HepG2 (cell line): ENCODE results near the gene POLR1D. TPM values are rescaled to one million over a fixed set of nuclear protein-coding genes. Genes with fewer than 3 reads are reported as not detected.

Source experiments
- ATAC-seq: fragments of 200-7000 bp; cut with Tn5 transposase; 3 replicates; pipeline ENCODE4 v1.9.1; 2020; ENCODE audit warnings: mild to moderate bottlenecking, moderate library complexity
- BruUV-seq: library from RNA; stranded (reverse); fragments of 400-500 nt; replicated peaks from 2 replicates; lab custom pipeline; 2021; lab: Mats Ljungman, UMichigan
- CTCF ChIA-PET: fragments of 300-600 bp; formaldehyde crosslinking; extraction: SDS; loops from one replicate; lab custom pipeline; 2021; ENCODE audit warnings: low total read pairs, inconsistent platforms, low intra/inter-chr PET ratio; lab: Yijun Ruan, JAX
- POLR2A ChIA-PET: fragments of 350-600 bp; sonication (Branson Sonifier 250); formaldehyde crosslinking; loops from one replicate; lab custom pipeline; 2020; ENCODE audit warnings: antibody characterized with exemption, inconsistent platforms; lab: Yijun Ruan, JAX
- DNase-seq: peaks from one replicate; pipeline ENCODE4 v3.0.0-alpha.2; 2015; ENCODE audit warnings: low spot score
- FAIRE-seq: peaks from 3 replicates; lab custom pipeline; 2011; peaks lifted over from hg19 to GRCh38; lab: Jason Lieb, UNC
- H2AFZ ChIP-seq: one replicate; pipeline ENCODE4 v1.6.1; 2011; ENCODE audit warnings: low read length, inconsistent platforms
- H3K27ac ChIP-seq: fragments of 300-600 bp; 3 replicates; pipeline ENCODE4 v1.8.0; 2011; ENCODE audit warnings: mixed run types, mild to moderate bottlenecking, mixed read lengths, low read length, inconsistent platforms; ENCODE audit not compliant: insufficient read depth; ENCODE audit errors: extremely low read length
- H3K27me3 ChIP-seq, 2 experiments: fragments of 200-600 bp in 1 of 2; 2 replicates in 1 of 2; 3 replicates in 1 of 2; pipeline versions ENCODE4 v1.6.0 to v1.8.0; 2011; ENCODE audit warnings: low read length in 2 of 2, mild to moderate bottlenecking in 2 of 2, moderate library complexity in 2 of 2, inconsistent platforms in 1 of 2; ENCODE audit not compliant: insufficient read depth in 2 of 2, control insufficient read depth in 1 of 2
- H3K36me3 ChIP-seq, 2 experiments: fragments of 200-600 bp in 1 of 2; replicated peaks in 1 of 2; 2 replicates in 1 of 2; 3 replicates in 1 of 2; pipeline versions ENCODE4 v1.5.1 to v1.8.0; 2011; ENCODE audit warnings: low read length in 2 of 2, inconsistent platforms in 1 of 2; ENCODE audit not compliant: insufficient read depth in 2 of 2, control insufficient read depth in 1 of 2
- H3K4me1 ChIP-seq: 2 replicates; pipeline ENCODE4 v1.5.1; 2012; ENCODE audit warnings: low read length, inconsistent platforms; ENCODE audit not compliant: insufficient read depth
- H3K4me2 ChIP-seq: 2 replicates; pipeline ENCODE4 v1.6.0; 2011; ENCODE audit warnings: low read depth, low read length, inconsistent platforms
- H3K4me3 ChIP-seq, 3 experiments: fragments of 200-600 bp in 1 of 3; sonication (generic), shearing (Covaris generic) in 1 of 3; replicated peaks in 1 of 3; 2 replicates each; pipeline ENCODE4 v1.5.1; 2011 to 2016; ENCODE audit warnings: low read length in 3 of 3, inconsistent platforms in 2 of 3, low read depth in 2 of 3, mild to moderate bottlenecking in 2 of 3, control low read depth in 1 of 3, mixed read lengths in 1 of 3; ENCODE audit not compliant: insufficient read depth in 1 of 3
- H3K79me2 ChIP-seq: one replicate; pipeline ENCODE4 v1.6.1; 2011; ENCODE audit warnings: low read length, inconsistent platforms; ENCODE audit not compliant: insufficient read depth
- H3K9ac ChIP-seq: 2 replicates; pipeline ENCODE4 v1.6.0; 2011; ENCODE audit warnings: mild to moderate bottlenecking, low read depth, low read length, inconsistent platforms; ENCODE audit not compliant: insufficient read depth
- H3K9me3 ChIP-seq: 2 replicates; pipeline ENCODE4 v1.5.1; 2012; ENCODE audit warnings: mild to moderate bottlenecking, low read length
- H4K20me1 ChIP-seq: 2 replicates; pipeline ENCODE4 v1.6.0; 2011; ENCODE audit warnings: inconsistent platforms, mild to moderate bottlenecking, low read length, moderate library complexity; ENCODE audit not compliant: insufficient read depth
- EP300 ChIP-seq, 3 experiments: sonication (generic) in 1 of 3; formaldehyde crosslinking in 1 of 3; IDR thresholded peaks; 2 replicates each; pipeline versions ENCODE4 v1.5.1 to v1.6.1; 2011 to 2020; ENCODE audit warnings: low read depth in 2 of 3, low read length in 2 of 3, borderline replicate concordance in 1 of 3, improper control_type of control experiment in 1 of 3, mild to moderate bottlenecking in 1 of 3, missing genetic modification reagents in 1 of 3, moderate library complexity in 1 of 3
- PBX3 ChIP-seq: sonication (generic); formaldehyde crosslinking; IDR thresholded peaks from 2 replicates; pipeline ENCODE4 v1.8.1; 2023; ENCODE audit warnings: missing genetic modification reagents, inconsistent platforms, borderline replicate concordance
- SAP130 ChIP-seq: IDR thresholded peaks from 2 replicates; pipeline ENCODE4 v1.6.1; 2016; ENCODE audit warnings: low read depth
- TBX2 ChIP-seq: sonication (generic); formaldehyde crosslinking; IDR thresholded peaks from 2 replicates; pipeline ENCODE4 v1.5.0; 2020; ENCODE audit warnings: missing genetic modification reagents, mild to moderate bottlenecking, borderline replicate concordance
- THAP7 ChIP-seq: sonication (generic); formaldehyde crosslinking; IDR thresholded peaks from 2 replicates; pipeline ENCODE4 v1.8.1; 2023; ENCODE audit warnings: mild to moderate bottlenecking, missing genetic modification reagents
- ZNF350 ChIP-seq: sonication (generic); formaldehyde crosslinking; IDR thresholded peaks from 2 replicates; pipeline ENCODE4 v1.4.0; 2020; ENCODE audit warnings: mild to moderate bottlenecking, low read depth, missing genetic modification reagents, borderline replicate concordance
- ZNF569 ChIP-seq: sonication (generic); formaldehyde crosslinking; IDR thresholded peaks from 2 replicates; pipeline ENCODE4 v1.5.0; 2020; ENCODE audit warnings: mild to moderate bottlenecking, missing genetic modification reagents, moderate library complexity, borderline replicate concordance
- ZNF616 ChIP-seq: sonication (generic); formaldehyde crosslinking; IDR thresholded peaks from 2 replicates; pipeline ENCODE4 v1.5.0; 2020; ENCODE audit warnings: low read depth, mild to moderate bottlenecking, missing genetic modification reagents
- WGBS: methylation state at CpG from one replicate; pipeline ENCODE4 v1.1.6; 2017; ENCODE audit warnings: low lambda C conversion rate; 5-methylcytosine and 5-hydroxymethylcytosine counted together
- in situ Hi-C: cut with HindIII; loops from 2 replicates; pipeline ENCODE4 v1.10.0; 2017; ENCODE audit warnings: low pct_unique_long_range_greater_than_20kb; ENCODE audit not compliant: extremely low pct_ligation_motif_present
- intact Hi-C: fragments of 100-400 bp; cut with micrococcal nuclease; formaldehyde crosslinking; loops from one replicate; pipeline ENCODE4 v1.10.0; 2022; ENCODE audit not compliant: unreplicated experiment
- polyA plus RNA-seq, 8 experiments: library from polyadenylated mRNA; depleted of rRNA in 3 of 8; stranded (reverse) in 7 of 8; unstranded in 1 of 8; fragments of >200 nt; fragmentation: Illumina TruSeq in 4 of 8; extraction: Trizol in 4 of 8; gene quantifications; 2 replicates each; pipeline versions ENCODE4 v1.2.1 to v1.2.3, GENCODE V29; 2011 to 2016; ENCODE audit warnings: low read depth in 4 of 8, missing spikeins in 1 of 8, mixed read lengths in 1 of 8; ENCODE audit not compliant: insufficient read depth in 1 of 8
- total RNA-seq, 5 experiments: library from RNA; depleted of rRNA; stranded (reverse); fragments of >200 nt; fragmentation: Illumina TruSeq; extraction: Trizol; gene quantifications; 2 replicates each; pipeline ENCODE4 v1.2.3, GENCODE V29; 2016; ENCODE audit warnings: low read depth in 1 of 5
- TF ChIP-seq, protein P1 (sequence below): sonication (generic); formaldehyde crosslinking; IDR thresholded peaks from 2 replicates; pipeline ENCODE4 v1.8.1; 2023; ENCODE audit warnings: mild to moderate bottlenecking, moderate library complexity, missing genetic modification reagents

The POLR1D gene
- total and polyA plus RNA-seq, 2 of the 13 experiments (the other 11 are each of a cell fraction or from before 2014, with no cell fraction given) = 183 to 490 TPM

DNA sequence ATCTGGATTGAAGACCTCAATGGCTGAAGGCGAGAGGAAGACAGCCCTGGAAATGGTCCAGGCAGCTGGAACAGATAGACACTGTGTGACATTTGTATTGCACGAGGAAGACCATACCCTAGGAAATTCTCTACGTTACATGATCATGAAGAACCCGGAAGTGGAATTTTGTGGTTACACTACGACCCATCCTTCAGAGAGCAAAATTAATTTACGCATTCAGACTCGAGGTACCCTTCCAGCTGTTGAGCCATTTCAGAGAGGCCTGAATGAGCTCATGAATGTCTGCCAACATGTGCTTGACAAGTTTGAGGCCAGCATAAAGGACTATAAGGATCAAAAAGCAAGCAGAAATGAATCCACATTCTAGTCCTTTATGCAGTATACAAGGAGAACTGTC lies 1.2 kb downstream of the POLR1D start:
- ChIA-PET CTCF (no interaction called here), POLR2A (interaction anchor here (3.2 kb wide), 1 partner anchor 19 kb away, joined by 18 read pairs; no protein-coding TSS in a partner anchor)
- H4K20me1 ChIP-seq = peaks cover 18% of the 10 kb centered on the region
- BruUV-seq = no TSS peak
- H3K27me3 ChIP-seq = no peaks in the 10 kb centered on the region; a peak in 1 of 5 replicates
- H3K4me3 ChIP-seq = peak overlapping the region; percentile 79 to 95 (median 87); a peak in 4 of 6 replicates
- 0 out of 2 replicates have a peak overlapping the region, but pooled peaks have one; percentile 92 for H3K9ac ChIP-seq
- no peak for DNase-seq
- peaks cover 0 to 4% of the 10 kb centered on the region in 2 experiments; a peak in 1 of 5 replicates for H3K36me3 ChIP-seq
- intact Hi-C loops = loop anchor here (5.0 kb wide), 1 partner anchor 89 kb away; no protein-coding TSS in a partner anchor
- in situ Hi-C loops = no loop called here
- WGBS = 86% methylated on average over 7 of the region's 7 CpGs
- no peaks in the 10 kb centered on the region for H3K9me3 ChIP-seq
- no peak overlapping the region for H3K27ac ChIP-seq
- peaks cover 67% of the 10 kb centered on the region for H3K4me1 ChIP-seq
- H2AFZ ChIP-seq = no peak overlapping the region
- H3K79me2 ChIP-seq = peaks cover 66% of the 10 kb centered on the region
- TF ChIP-seq SAP130 (CRISPR knock-in tag) = peak; percentile 12; the same call in 1 of the 2 replicates
- TF ChIP-seq ZNF350 = no peak
- FAIRE-seq = no peak
- H3K4me2 ChIP-seq = peak overlapping the region; percentile 67
- ATAC-seq = no peak

DNA sequence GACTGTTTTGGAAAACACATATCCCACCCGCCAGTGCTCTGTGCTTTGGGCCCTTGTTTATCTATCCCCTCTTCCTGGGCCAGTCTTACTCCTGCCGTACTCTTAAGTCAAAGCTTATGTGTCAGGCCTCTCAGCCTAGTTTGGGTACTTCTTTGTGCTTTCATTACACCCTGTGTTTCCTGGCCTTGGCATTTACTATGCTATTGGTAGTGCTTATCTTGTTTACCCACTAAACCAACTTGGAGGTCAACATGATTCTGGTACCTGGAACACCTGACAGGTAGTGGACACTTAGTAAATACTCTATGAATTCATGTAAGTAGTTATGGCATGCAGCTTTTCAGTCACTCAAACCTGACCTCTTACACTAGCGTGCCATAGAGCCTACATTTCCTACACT lies 2.4 kb downstream of the POLR1D start:
- POLR2A ChIA-PET = interaction anchor here (2.7 kb wide), 1 partner anchor 18 kb away, joined by 16 read pairs; no protein-coding TSS in a partner anchor
- Histone ChIP-seq H3K27ac (peak overlapping the region; percentile 11), H3K36me3 (peaks cover 0 to 4% of the 10 kb centered on the region in 2 experiments; a peak in 1 of 5 replicates), H3K4me3 (peak overlapping the region in 2 of 3 experiments; percentile 24 to 79; a peak in 1 of 6 replicates), H3K27me3 (no peaks in the 10 kb centered on the region; a peak in 1 of 5 replicates), H3K9me3 (no peaks in the 10 kb centered on the region), H3K79me2 (peaks cover 65% of the 10 kb centered on the region), H2AFZ (no peak overlapping the region), H4K20me1 (peaks cover 10% of the 10 kb centered on the region), H3K9ac (no peak overlapping the region), H3K4me1 (peaks cover 67% of the 10 kb centered on the region), H3K4me2 (peak overlapping the region; percentile 67)
- FAIRE-seq (no peak), DNase-seq (peak; percentile 50), ATAC-seq (no peak)
- CTCF ChIA-PET = no interaction called here
- intact Hi-C loops (loop anchor here (5.0 kb wide), 1 partner anchor 88 kb away; no protein-coding TSS in a partner anchor), in situ Hi-C loops (no loop called here)
- no TSS peak for BruUV-seq
- 75% methylated on average over 3 of the region's 3 CpGs for whole genome bisulfite sequencing
- no peak for TF ChIP-seq PBX3
- TF ChIP-seq EP300 (IDR thresholded peaks at IDR 0.05; ENCODE audit: low read depth in 2 of 2, low read length in 2 of 2) = no peak; a peak in 1 of 4 replicates
- TF ChIP-seq EP300 (CRISPR knock-in tag; IDR thresholded peaks at IDR 0.05; ENCODE audit: borderline replicate concordance) = peak; percentile 53; the same call in 1 of the 2 replicates
- TF ChIP-seq, protein P1, sequence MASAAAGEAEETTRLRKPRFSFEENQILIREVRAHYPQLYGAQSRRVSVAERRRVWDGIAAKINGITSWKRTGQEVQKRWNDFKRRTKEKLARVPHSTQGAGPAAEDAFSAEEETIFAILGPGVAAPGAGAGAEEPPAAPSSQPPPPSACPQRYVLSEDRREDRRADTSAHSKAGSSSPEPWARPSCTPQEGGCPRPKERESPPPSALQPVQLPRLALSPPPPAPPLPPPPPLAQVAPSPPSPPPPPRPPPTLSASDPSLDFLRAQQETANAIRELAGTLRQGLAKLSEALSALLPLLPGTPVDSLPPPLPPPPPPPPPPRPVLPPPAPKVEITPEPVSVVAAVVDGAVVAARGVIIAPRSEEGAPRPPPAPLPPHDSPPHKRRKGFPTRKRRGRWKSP (CRISPR knock-in tag) = no peak
- no peak for TF ChIP-seq THAP7 (CRISPR knock-in tag)
- TF ChIP-seq ZNF569 = no peak
- TF ChIP-seq TBX2 (CRISPR knock-in tag) = peak; percentile 27; the same call in 1 of the 2 replicates
- TF ChIP-seq ZNF616 (CRISPR knock-in tag) = no peak
